Brain microvascular endothelial cell (primary cell): ENCODE results near the gene PTPRJ.
"Not testable (repeated sequence)": the region's sequence is repeated elsewhere in the genome, so short reads cannot be mapped to it uniquely, and the experiment has no call there.

Source experiments
- DNase-seq: peaks from one replicate; pipeline ENCODE4 v3.0.0-alpha.2; 2020
- H3K27ac ChIP-seq: fragments of 250-450 bp; sonication (Bioruptor Pico); 2 replicates; pipeline ENCODE4 v1.5.1; 2020; ENCODE audit warnings: mild to moderate bottlenecking, moderate library complexity
- H3K27me3 ChIP-seq: fragments of 250-450 bp; sonication (Bioruptor Pico); replicated peaks from 2 replicates; pipeline ENCODE4 v1.5.1; 2020; ENCODE audit warnings: mild to moderate bottlenecking
- H3K36me3 ChIP-seq: fragments of 250-450 bp; sonication (Bioruptor Pico); replicated peaks from 2 replicates; pipeline ENCODE4 v1.5.1; 2020; ENCODE audit warnings: mild to moderate bottlenecking
- H3K4me3 ChIP-seq: 2 replicates; pipeline ENCODE4 v1.5.1; 2011; ENCODE audit warnings: low read depth, mild to moderate bottlenecking, control low read depth, low read length, moderate library complexity
- in situ Hi-C: cut with HindIII; loops from 2 replicates; pipeline ENCODE4 v1.10.0; 2017; ENCODE audit warnings: low sequenced_read_pairs, low pct_ligation_motif_present
- TF ChIP-seq, protein P1 (sequence below): IDR thresholded peaks from 2 replicates; pipeline ENCODE4 v1.5.1; 2011; ENCODE audit warnings: low read depth, mild to moderate bottlenecking, moderate library complexity, low read length, control low read depth, inconsistent platforms; ENCODE audit errors: missing control alignments

PTPRJ gene

DNA sequence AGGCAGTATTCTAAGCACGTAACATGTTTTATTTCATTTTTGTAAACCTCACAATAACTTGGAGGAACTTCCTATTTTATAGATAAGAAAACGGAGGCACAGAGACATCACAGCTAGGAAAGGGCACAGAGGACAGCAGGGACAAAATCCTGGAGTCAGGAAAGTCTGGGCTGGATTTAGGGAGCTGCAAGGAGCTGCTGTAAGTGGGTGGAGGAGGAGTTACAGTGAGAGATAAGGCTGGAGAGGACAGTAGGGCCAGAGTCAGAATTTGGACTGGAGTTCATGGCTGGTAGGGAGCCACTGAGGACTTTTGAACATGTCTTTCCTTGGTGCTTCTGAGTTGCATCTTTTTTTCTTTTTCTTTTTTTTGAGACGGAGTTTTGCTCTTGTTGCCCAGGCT, 32.2 kb upstream of the PTPRJ start:
- DNase-seq, result no peak
- no peak overlapping the region for H3K4me3 ChIP-seq
- H3K27ac ChIP-seq, result no peak overlapping the region

DNA sequence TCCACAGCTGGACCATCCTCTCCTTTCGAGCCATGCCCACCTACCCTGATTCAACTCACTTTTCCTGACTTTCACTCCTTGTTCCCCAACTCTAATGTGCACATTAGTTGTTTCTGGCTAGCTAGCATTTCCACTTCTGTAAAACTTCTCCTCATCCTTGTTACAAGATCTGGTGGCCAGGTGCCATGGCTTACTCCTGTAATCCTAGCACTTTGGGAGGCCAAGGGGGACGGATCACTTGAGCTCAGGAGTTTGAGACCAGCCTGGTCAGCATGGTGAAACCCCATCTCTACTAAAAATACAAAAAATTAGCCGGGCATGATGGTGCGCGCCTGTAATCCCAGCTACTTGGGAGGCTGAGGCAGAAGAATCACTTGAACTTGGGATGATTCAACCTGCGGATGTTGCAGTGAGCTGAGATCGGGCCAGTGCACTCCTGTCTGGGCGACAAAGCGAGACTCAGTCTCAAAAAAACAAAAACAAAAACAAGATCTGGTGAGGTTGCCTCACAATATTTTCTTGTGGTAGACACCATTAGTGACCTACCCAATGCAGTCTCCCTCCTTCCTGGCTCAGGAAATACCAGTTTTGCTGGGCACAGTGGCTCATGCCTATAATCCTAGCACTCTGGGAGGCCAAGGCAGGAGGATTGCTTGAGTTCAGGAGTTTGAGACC, 31.2 kb upstream of the PTPRJ start:
- in situ Hi-C loops, result loop anchor here (25.0 kb wide), 1 partner anchor 163 kb away; no protein-coding TSS in a partner anchor
- not testable (repeated sequence) for H3K27ac ChIP-seq, H3K36me3 ChIP-seq, H3K4me3 ChIP-seq, H3K27me3 ChIP-seq, DNase-seq

More for the DNA sequence above, 32.2 kb upstream of the PTPRJ start:
- TF ChIP-seq, protein P1, sequence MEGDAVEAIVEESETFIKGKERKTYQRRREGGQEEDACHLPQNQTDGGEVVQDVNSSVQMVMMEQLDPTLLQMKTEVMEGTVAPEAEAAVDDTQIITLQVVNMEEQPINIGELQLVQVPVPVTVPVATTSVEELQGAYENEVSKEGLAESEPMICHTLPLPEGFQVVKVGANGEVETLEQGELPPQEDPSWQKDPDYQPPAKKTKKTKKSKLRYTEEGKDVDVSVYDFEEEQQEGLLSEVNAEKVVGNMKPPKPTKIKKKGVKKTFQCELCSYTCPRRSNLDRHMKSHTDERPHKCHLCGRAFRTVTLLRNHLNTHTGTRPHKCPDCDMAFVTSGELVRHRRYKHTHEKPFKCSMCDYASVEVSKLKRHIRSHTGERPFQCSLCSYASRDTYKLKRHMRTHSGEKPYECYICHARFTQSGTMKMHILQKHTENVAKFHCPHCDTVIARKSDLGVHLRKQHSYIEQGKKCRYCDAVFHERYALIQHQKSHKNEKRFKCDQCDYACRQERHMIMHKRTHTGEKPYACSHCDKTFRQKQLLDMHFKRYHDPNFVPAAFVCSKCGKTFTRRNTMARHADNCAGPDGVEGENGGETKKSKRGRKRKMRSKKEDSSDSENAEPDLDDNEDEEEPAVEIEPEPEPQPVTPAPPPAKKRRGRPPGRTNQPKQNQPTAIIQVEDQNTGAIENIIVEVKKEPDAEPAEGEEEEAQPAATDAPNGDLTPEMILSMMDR, result no peak
- Histone ChIP-seq H3K36me3 (no peaks in the 10 kb centered on the region), H3K27me3 (no peaks in the 10 kb centered on the region)
- in situ Hi-C loops, result loop anchor here (25.0 kb wide), 1 partner anchor 164 kb away; no protein-coding TSS in a partner anchor

DNA sequence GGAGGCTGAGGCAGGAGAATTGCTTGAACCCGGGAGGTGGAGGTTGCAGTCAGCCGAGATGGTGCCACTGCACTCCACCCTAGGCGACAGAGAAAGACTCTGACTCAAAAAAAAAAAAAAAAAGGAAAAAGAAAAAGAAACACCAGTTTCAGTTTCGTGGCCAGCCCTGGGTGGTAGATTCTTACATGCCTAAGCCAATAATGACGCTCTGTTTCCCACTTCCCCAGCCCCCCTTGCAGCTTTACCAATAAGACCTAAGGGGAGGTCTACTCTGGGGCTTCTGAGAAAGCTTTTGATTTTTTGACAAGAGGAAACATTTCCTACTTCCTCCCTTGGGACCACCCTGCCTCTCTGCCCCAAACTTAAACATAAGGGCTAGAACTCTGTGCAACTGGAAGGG, 30.0 kb upstream of the PTPRJ start:
- Histone ChIP-seq H3K4me3 (no peak overlapping the region), H3K27me3 (no peaks in the 10 kb centered on the region), H3K36me3 (no peaks in the 10 kb centered on the region), H3K27ac (no peak overlapping the region)
- TF ChIP-seq, protein P1, result no peak
- in situ Hi-C loops, result no loop called here
- DNase-seq, result no peak

DNA sequence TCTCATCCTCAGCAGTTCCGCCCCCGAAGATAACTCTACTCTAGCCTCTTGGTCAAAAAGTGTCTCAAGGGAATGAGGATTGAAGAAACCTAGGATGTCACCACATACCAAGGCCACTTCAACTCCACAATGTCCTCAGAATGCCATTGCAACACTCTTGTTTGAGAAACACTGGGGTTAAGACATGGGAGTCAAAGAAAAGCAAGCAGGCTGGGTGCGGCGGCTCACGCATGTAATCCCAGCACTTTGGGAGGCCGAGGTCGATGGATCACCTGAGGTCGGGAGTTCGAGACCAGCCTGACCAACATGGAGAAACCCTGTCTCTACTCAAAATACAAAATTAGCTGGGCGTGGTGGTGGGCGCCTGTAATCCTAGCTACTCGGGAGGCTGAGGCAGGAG, 28.9 kb upstream of the PTPRJ start:
- H3K36me3 ChIP-seq, H3K4me3 ChIP-seq, in situ Hi-C loops, H3K27ac ChIP-seq, H3K27me3 ChIP-seq, DNase-seq: not testable (repeated sequence)

DNA sequence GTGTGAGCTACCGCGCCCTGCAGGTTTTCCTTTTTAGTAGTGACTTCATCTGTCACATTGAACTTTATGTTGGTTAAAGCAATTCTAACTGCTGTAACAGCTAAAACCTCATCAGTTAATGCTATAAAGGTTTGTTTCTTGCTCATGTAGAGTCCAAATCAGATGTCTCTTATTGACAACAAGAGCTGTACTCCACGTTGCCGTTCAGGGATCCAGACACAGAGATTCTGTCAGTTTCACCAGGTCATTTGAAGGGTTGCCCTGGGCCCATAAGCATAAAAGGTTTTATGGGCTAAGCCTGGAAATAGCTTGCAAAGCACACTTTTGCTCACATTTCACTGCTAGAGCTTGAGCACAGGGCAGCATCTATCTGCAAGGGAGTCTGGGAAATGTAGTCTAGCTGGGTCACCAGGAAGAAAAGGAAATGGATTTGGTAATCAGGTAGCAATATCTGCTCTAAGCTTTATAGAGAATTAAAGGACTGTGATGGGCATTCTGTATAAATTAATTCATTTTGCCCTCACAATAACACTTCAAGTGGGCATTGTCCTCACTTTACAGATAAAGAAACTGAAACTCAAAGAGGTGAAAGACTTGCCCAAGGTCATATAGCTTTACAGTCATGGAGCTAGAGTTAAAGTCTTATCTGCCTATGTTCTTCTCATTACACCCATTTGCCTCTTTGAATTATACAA, 25.2 kb upstream of the PTPRJ start:
- Histone ChIP-seq H3K36me3 (no peaks in the 10 kb centered on the region), H3K27ac (no peak overlapping the region), H3K4me3 (no peak overlapping the region), H3K27me3 (no peaks in the 10 kb centered on the region)
- in situ Hi-C loops, result no loop called here
- TF ChIP-seq, protein P1, result no peak
- DNase-seq, result no peak

DNA sequence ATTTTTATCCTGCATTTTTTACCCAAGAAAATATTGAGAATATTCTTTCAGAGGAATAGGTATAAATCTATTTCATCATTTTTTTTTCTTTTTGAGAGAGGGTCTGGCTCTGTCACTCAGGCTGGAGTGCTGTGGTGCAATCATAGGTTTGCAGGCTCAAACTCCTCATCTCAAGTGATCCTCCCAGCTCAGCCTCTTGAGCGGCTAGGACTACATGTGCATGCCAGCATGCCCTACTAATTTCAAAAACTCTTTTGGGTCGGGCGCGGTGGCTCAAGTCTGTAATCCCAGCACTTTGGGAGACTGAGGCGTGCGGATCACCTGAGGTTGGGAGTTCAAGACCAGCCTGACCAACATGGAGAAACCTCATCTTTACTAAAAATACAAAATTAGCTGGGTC, 20.3 kb upstream of the PTPRJ start:
- no peaks in the 10 kb centered on the region for H3K27me3 ChIP-seq
- no peak overlapping the region for H3K27ac ChIP-seq
- no peak overlapping the region for H3K4me3 ChIP-seq
- no peaks in the 10 kb centered on the region for H3K36me3 ChIP-seq
- TF ChIP-seq, protein P1, result no peak
- no peak for DNase-seq
- in situ Hi-C loops, result no loop called here

DNA sequence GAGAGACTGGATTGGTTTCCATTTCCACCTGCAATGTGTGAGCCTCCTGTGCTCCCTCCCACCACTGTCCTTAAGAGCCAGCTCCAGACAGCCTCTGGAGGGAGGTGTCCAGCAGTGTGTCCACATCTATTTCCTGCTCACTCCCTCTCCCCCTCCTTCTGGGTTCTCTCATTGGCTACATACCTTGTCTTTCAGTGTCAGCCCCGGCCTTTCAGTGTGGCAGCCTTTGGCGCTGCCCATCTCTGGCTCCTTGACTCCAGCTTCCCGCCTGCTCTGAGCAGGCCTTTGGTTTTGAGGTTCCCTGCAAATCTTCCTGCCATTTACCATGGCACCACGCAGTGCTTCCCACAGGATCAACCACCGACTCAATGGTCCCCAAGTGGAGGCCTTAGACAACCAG, 19.0 kb upstream of the PTPRJ start:
- in situ Hi-C loops, result no loop called here
- no peak overlapping the region for H3K27ac ChIP-seq
- H3K27me3 ChIP-seq, result no peaks in the 10 kb centered on the region
- H3K4me3 ChIP-seq, result no peak overlapping the region
- no peak for DNase-seq
- no peaks in the 10 kb centered on the region for H3K36me3 ChIP-seq
- TF ChIP-seq, protein P1, result no peak
